ENCODE measurements around the gene HIPK2.

- TF ChIP-seq CTCF (IDR thresholded peaks at IDR 0.05) (no peak), POLR2AphosphoS5 (IDR thresholded peaks at IDR 0.05) (no peak), POLR2A (IDR thresholded peaks at IDR 0.05) (no peak)
Measured at GRCh38 chr7:139683137-139683921, 94.5 kb downstream of the HIPK2 start.
